HG03354 (cell line): ENCODE data around the gene CD164L2.

Source experiments
- ATAC-seq: cut with Tn5 transposase; IDR thresholded peaks from one replicate; pipeline ENCODE4 v1.9.1; 2021; ENCODE audit warnings: mild to moderate bottlenecking; ENCODE audit not compliant: unreplicated experiment, poor library complexity, severe bottlenecking

CD164L2 gene

DNA sequence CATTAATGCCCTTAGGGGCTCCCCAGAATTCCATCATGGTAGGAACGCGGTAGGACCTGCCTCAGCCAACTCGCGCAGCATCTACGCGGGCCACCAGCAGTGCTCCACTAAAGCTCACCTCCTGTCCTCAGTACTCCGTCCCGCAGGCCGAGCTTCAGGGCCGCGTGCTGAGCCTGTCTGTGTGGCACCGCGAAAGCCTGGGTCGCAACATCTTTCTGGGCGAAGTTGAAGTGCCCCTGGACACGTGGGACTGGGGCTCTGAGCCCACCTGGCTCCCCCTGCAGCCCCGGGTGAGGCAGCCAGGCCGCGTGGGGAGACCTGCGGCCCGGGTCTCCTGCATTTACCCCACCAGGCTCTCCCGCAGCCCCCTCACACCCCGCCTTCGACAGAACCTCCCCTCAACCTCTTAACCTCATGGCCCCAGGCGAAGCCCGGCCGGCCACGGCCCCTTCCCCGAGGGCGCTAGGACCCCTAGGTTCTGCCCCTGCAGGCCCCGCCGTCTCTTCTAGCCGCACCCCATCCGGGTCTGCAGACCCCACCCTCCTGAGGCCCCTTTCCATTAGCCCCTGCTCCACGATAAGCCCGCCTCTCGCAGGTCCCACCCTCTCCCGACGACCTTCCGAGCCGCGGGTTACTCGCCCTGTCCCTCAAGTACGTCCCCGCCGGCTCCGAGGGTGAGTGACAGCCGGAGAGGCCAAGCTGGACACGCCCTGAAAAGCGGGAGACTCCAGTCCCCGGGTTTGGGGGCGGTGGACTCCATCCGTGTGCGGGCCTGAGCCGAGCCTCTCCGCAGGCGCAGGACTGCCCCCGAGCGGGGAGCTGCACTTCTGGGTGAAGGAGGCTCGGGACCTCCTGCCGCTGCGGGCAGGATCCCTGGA lies 32.2 kb downstream of the CD164L2 start:
- ATAC-seq: no peak

DNA sequence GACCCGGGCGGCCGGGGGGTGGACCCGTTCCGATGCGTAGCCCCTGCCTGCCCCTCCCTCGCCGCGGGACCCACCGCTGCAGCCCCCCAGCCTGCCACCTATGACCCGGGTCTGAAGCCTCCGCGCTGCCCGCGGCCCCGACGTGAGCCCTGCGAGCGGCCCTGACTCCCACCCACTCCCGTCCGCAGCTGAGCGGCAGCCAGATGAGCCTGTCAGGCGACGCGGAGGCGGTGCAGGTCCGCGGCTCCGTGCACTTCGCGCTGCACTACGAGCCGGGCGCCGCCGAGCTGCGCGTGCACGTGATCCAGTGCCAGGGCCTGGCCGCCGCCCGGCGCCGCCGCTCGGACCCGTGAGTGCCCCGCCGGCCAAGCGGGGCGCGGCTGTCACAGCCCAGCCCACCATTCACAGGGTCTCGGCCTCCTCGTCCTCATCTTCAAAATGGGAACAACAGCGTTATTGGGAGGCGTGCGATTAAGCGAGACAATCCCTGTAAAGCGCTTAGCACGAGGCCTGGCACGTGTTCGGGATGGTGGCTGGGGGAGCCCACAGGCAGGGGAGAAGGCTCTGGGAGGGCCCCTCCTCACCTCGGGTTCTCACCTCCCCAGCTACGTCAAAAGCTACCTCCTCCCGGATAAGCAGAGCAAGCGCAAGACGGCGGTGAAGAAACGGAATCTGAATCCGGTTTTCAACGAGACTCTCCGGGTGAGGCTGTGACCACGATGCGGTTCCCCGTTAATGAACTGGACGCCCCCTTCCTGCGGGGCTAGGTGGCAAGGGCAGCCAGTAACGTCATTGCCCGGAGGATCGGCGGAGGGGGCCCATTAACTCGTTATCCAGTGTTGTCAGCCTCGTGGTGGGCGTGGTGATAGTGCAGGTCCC lies 33.1 kb downstream of the CD164L2 start:
- no peak for ATAC-seq

DNA sequence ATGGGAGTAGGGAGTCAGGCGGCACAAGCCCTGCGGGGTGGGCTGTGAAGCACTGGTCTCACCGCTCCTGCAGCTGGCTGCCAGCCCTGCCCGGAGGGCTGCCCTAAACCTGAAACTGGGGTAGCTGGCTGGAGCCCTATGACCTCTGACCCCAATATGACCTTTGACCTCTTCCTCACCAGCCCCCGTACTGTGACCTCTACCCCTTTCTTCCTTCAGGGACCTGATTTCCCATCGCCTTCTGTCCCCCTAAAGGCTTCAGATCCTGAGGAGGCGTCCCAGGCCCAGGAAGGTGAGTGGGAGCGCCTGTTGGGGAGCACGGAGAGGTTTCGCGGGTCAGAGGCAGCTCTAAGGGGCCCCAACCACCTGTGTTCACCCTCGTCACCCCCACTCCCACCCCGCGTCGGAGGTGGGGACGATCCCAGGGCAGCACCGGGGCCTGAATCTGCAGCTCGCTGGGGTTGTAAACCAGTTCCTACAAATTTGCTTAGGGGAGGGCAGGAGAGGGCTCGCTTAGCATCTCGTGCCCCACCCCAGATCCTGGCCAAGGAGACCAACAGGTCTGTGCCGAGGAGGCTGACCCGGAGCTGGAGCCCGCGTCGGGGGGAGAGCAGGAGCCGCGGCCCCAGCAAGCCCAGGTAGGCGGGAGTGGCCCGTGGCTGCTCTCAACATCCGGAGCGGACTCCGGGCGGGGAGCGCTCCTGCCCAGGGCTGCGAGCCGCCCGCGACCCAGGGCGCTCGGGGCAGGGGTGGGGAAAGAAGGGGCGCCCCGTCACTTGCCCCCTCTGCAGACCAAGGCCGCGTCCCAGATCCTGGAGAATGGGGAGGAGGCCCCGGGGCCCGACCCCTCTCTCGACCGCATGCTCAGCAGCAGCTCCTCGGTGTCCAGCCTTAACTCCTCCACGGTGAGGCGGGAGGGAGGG lies 34.0 kb downstream of the CD164L2 start:
- ATAC-seq: no peak

DNA sequence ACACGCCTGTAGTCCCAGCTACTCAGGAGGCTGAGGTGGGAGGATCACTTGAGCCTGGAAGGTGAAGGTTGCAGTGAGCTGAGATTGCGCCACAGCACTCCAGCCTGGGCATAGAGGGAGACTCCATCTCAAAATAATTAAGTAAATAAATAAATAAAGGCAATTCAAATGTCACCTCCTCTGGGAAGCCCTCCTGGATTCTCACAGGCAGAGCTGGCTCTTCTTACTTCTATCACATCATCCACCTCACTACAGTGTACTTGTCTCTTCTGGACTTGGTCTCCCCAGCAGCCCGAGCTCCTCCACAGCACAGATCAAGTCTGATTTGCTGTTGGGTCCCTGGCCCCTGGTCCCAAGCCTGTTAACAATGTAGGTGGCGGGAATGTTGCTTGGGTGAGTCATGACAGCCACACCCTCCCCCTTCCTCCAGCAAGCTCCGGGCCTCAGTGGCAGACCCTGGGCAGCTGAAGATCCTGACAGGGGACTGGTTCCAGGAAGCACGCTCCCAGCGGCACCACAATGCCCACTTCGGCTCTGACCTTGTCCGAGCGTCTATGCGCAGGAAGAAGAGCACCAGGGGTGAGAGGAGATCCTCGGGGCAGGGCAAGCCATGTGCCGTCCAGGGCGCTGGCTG lies 36.0 kb downstream of the CD164L2 start:
- no peak for ATAC-seq

DNA sequence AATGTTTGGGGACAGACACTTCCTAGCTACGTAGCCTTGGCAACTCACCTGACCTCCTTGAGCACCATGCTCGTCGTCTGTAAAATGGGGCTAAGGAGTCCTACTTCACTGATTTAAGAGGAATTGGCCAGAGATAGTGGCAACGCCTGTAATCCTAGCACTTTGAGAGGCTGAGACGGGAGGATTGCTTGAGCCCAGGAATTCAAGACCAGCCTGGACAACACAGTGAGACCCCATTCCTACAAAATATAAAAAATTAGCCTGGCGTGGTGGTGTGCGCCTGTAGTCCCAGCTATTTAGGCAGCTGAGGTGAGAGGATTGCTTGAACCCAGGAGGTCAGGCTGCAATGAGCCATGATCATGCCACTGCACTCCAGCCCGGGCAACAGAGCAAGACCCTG lies 36.8 kb downstream of the CD164L2 start:
- no peak for ATAC-seq

DNA sequence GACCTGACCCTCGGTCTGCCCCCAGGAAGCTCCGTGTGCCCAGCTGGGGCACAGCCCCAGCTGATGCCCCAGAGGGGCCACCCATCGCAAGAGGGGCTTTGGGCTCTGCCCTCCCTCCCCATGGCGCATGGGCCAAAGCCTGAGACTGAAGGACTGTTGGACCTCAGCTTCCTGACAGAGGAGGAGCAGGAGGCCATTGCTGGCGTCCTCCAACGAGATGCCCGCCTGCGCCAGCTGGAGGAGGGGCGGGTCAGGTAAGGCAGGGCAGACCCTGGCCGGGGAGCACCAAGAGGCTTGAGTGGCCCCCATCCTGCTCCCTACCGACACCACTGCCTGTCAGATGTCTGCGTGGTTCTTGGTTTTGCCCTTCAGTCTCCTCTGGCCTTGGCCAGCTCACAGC lies 37.9 kb downstream of the CD164L2 start:
- no peak for ATAC-seq

DNA sequence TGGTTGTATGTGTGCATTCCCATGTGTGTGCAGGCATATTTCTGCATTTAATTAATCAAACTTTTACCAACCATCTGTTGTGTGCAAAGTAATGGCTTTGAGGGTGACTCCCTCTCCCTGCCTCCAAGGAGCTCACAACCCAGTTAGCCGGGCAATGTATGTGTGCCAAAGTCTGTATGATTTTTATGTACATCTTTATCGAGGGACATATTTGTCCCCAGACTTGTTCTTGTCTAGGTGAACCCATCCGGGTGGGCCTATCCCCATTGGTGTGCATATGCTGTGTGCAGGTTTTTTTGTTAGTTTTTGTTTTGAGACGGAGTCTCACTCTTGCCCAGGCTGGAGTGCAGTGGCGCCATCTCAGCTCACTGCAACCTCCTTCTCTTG lies 39.5 kb downstream of the CD164L2 start:
- no peak for ATAC-seq

DNA sequence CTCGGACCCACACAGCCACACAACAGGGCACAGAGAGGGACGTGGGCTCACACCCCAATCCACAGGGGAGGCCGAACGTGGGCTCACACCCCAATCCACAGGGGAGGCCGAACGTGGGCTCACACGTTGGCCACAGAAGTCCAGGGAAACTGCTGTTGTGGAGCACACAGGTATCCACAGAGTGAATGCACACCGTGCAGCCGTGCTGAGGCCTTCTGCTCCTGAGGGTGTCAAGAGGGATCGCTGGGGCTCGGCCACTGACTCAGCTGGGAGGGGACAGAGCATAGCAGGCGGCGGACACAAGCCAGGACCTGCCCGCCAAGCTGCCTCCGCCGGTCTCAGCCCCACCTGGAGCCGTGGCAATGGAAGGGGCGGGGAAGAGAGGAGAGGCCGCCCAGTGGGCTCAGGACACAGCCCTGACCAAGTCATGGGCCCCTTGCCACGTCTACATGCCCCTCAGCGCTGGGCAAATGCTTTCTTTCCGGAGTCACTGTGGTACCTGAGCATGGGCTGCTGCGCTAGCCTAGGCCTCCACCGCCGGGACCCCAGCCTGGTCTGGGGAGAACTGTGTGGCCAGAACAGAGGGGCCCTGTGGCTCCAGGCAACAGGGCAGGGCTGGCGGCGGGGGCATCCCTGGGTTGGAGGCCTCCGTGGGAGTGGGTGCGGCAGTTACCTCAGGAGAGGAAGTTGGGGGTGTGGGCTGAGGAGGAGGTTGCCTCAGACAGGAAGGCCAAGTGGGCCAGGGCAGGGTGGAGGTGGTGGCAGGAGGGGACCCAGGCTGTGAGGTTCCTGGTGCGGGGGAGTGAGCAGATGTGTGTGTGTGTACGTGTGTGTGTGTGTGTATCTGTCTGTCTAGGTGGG lies 40.1 kb downstream of the CD164L2 start:
- ATAC-seq: no peak

DNA sequence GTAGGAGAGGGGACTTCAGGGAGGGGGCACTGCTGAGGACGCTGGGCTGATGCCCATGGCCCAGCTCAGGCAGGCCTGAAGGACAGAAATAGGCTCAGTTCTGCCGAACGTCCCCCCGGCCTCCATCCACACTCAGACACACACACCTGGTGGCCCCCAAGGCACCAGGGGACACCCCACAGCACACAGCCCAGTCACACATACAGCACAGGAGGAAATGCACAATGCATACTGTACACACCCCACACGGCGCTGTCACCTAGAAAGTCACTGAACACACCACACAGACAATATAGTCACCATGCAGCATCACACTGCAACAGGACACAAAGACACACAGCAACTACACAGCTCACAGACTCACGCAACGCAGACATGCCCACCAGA lies 40.7 kb downstream of the CD164L2 start:
- no peak for ATAC-seq

DNA sequence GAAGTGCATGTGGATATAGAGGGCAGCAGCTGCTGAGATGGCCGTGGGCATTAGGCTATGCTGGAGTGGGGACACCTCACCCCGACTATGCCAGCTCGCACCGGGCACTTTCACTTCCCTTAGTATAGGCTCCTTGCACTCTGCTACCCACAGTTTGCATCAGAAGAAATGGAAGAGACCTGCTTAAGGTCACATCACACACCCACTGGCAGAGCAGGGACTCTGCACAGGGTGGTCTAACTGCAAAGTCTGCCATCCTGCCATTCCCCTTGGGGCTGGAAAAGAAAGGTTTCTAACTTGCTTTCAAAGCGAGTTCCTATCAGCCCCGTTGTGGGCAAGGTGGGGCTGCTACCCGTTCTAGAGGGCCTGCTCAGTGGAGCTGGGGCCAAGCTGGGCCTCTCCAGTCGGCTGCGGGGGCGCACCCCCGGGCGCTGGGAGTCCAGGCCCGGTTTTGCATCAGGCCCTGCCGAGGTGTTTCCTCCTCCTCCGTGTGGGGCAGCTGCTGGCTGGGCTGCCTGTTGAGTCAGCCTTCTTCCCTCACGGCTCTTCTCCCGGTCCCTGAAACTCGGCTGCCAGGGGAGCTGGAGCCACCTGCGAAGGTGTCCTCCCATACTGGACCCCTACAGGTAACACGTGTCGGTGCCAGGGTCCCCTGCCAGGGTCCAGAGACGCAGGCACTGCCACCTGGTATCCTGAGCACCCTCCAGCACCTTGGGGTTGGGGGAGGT lies 41.4 kb downstream of the CD164L2 start, which contains the start of gene SYTL1:
Gene SYTL1 (plus strand): TSS at position 498 of the 728 bp plus-strand sequence. CDS start 3,313 bp downstream, outside the sequence.
- peak; percentile 64 for ATAC-seq

DNA sequence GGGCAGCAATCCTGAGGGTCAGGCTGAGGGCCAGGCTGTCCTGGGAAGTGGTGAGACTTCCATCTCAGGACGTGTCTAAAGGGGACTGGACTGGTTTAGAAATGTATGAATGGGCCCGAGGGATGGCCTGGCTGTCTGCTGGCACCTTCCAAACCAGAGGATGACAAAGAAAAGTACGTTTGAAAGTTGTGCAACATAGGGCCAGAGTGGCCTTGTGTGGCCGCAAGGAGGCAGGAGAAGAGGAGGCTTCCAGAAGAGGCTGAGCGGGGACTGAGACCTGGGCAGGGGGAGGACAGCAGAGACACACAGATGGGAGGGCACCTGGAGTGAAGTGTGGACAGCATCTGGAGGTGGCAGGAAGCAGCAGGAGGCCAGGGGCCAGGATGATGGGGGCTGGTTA lies 43.9 kb downstream of the CD164L2 start:
- no peak for ATAC-seq

DNA sequence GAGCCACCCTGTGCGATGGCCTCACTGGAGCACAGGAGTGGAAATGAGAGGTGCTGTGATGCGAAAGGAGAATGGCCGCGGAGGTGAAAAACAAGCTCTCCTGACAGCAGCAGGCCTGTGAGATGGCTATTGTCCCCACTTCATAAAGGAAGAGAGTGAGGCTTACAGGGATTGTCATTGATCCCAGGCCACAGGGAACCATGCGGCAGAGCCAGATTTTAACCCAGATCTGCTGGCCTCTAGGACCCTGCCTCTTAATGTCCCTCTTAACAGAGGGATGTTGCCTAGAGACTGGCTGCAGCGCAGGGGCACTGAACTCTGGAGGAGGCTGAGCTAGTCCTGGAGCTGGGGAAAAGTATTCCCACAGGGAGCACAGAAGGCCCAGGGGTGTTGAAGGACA lies 44.4 kb downstream of the CD164L2 start:
- no peak for ATAC-seq

DNA sequence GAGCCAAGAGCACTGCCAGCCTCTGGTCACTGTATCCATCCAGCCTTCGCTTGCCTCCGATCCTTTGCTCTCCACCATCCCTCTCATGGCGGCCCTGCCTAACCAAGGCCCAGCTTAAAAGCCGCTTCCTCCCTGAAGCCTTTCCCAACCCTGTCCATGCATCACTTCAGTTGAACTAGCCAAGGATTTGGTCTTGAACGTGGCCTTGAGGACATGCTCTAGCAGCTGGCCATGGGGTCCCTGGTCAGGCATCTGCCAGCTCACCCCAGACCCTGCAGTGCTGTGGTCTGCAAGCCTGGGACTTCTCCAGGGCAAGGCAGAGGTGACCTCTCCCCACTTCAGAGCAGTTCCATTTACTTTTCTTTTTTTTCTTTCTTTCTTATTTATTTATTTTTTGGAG lies 46.4 kb downstream of the CD164L2 start:
- ATAC-seq: no peak

DNA sequence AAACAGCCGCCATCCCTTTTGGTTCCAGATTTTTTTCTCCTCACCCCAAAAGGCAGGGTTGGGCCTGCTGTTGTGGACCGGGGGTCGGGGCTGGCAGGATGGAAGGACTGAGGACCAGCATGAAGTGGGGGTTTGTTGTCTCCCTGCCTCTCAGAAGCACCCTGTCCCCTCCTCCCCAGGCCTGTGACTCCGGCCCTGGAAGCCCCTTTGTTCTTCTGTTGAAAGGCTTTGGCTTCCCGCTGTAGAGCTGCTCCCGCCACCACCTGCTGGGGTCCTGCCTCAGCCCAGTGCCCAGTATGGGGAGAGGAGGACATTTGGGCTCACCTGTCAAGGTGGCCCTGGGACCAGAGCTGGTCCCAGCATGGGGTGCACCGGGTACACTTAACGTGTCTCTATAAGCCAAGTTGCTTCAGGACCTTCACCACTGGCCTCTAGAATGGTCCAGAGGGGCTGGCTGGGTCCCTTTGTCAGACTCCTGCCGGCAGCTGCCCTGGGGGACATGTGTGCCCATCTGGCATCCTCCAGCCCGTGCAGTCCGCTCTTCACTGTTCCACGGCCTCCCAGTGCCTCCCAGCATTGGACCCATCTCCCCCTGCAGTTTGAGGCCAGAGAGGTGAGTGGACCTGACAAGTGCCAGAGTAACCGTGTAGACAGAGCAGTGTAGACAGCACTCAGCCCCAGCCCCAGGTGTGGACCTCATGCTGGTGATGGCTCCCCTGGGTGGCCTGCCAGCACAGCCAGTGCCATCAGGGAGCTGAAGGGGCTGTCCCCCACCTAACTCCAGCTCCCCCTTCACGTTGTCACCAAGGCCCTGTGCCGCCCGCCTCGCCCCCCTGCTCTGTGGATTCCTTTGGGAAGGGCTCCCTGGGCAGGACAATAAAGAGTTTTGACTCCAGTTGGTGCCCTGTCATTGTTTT lies 47.4 kb downstream of the CD164L2 start:
- no peak for ATAC-seq

DNA sequence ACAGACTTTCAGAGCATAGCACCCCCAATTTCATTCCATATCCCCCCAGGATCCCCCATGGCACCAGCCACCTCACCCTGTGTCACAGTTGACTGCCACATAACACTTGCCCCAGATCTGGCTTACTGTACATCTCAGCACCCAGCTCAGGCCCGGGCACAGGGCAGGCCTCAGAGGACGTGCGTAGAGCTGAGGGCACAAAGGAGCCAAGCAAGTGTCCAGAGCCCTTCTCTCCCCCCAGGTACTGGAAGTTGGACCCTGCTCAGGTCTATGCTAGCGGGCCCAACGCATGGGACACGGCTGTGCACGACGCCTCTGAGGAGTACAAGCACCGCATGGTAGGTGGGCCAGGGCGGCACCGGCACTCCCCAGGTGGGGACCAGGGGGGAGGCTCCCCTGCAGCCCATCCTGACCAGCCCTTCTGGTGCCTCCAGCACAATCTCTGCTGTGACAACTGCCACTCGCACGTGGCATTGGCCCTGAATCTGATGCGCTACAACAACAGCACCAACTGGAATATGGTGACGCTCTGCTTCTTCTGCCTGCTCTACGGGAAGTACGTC lies 49.3 kb downstream of the CD164L2 start:
- ATAC-seq: no peak

DNA sequence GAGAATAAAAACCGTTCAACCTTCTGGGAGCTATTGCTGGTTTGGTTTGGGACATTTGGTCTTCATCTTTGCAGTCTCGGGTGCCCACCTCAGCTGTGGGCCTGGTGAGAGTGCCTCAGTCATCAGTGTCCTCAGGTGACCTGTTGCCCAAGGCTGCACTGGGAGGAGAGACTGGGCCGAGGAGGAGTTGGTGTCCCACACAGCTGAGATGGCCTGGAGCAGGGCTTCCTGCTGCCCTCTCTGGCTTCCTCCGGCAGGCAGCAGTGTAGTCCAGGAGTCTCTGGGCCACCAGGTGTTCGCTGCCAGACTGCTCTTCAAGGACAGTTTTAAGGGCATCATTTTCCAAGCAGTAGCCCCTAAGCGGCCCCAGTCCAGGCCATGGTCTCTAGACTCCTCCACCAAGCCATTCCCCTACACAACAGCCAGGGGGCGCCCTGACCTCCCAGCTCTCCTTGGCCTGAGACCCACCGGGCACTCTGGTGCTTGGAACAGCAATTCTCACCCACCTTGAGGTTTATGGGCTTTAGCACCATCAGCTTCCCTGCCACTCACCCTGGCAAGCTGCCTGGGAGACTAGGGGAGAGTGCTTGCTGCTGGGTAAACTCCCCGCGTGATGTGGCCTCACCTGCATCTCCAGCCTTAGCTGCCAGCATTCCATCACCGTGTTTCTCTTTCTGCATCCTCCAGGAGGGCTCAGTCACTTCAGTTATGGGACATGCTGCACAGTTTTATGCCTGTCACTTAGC lies 50.4 kb downstream of the CD164L2 start:
- no peak for ATAC-seq
